PC-3 (cell line): ENCODE data around the gene TAOK1. TPM values are rescaled to one million over a fixed set of nuclear protein-coding genes. Genes with fewer than 3 reads are reported as not detected.

Source experiments
- ATAC-seq: fragments of 200-7000 bp; cut with Tn5 transposase; 2 replicates; pipeline ENCODE4 v1.9.1; 2020; ENCODE audit warnings: mild to moderate bottlenecking, moderate library complexity
- BruUV-seq: library from RNA; stranded (reverse); fragments of 400-500 nt; replicated peaks from 2 replicates; lab custom pipeline; 2021; lab: Mats Ljungman, UMichigan
- CTCF ChIA-PET: fragments of 300-600 bp; sonication (Branson Sonifier 250); formaldehyde crosslinking; loops from one replicate; lab custom pipeline; 2022; ENCODE audit warnings: antibody characterized with exemption; lab: Charles Lee
- POLR2A ChIA-PET: fragments of 300-600 bp; sonication (Branson Sonifier 250); formaldehyde crosslinking; loops from one replicate; lab custom pipeline; 2022; ENCODE audit warnings: antibody characterized with exemption; ENCODE audit not compliant: unreplicated experiment; lab: Charles Lee
- DNase-seq: peaks from one replicate; pipeline ENCODE4 v3.0.0-alpha.2; 2015
- H2AFZ ChIP-seq: fragments of 300-600 bp; sonication (generic); 2 replicates; pipeline ENCODE4 v1.6.0; 2016; ENCODE audit warnings: antibody characterized with exemption, low read length
- H3F3A ChIP-seq: fragments of 300-600 bp; sonication (generic); one replicate; pipeline ENCODE4 v1.6.0; 2017; ENCODE audit warnings: antibody characterized with exemption, low read length, control low read depth, mild to moderate bottlenecking; ENCODE audit not compliant: unreplicated experiment
- H3K27ac ChIP-seq: fragments of 300-600 bp; sonication (generic); 2 replicates; pipeline ENCODE4 v1.5.1; 2016; ENCODE audit warnings: mild to moderate bottlenecking, low read length
- H3K27me3 ChIP-seq: fragments of 300-600 bp; sonication (generic); 2 replicates; pipeline ENCODE4 v1.6.1; 2016; ENCODE audit warnings: low read length, mixed read lengths
- H3K36me3 ChIP-seq: fragments of 300-600 bp; sonication (generic); 2 replicates; pipeline ENCODE4 v1.6.1; 2016; ENCODE audit warnings: low read depth, mixed run types, low read length, mixed read lengths
- H3K4me1 ChIP-seq: fragments of 300-600 bp; sonication (generic); 2 replicates; pipeline ENCODE4 v1.5.1; 2016; ENCODE audit warnings: low read length; ENCODE audit not compliant: insufficient read depth
- H3K4me2 ChIP-seq: fragments of 300-600 bp; sonication (generic); 2 replicates; pipeline ENCODE4 v1.6.0; 2016; ENCODE audit warnings: low read length
- H3K4me3 ChIP-seq: fragments of 300-600 bp; sonication (generic); 2 replicates; pipeline ENCODE4 v1.5.1; 2016; ENCODE audit warnings: mild to moderate bottlenecking, low read length, mixed read lengths
- H3K79me2 ChIP-seq: fragments of 300-600 bp; sonication (generic); 2 replicates; pipeline ENCODE4 v1.6.1; 2017; ENCODE audit warnings: low read length, mixed read lengths
- H3K9ac ChIP-seq: fragments of 300-600 bp; sonication (generic); 2 replicates; pipeline ENCODE4 v1.6.0; 2016; ENCODE audit warnings: mild to moderate bottlenecking, low read length
- H3K9me2 ChIP-seq: fragments of 300-600 bp; sonication (generic); replicated peaks from 2 replicates; pipeline ENCODE4 v1.6.1; 2016; ENCODE audit warnings: mixed run types, low read length, mixed read lengths
- H3K9me3 ChIP-seq: fragments of 300-600 bp; sonication (generic); 2 replicates; pipeline ENCODE4 v1.6.1; 2016; ENCODE audit warnings: low read length, mixed read lengths
- H4K20me1 ChIP-seq: fragments of 300-600 bp; sonication (generic); 2 replicates; pipeline ENCODE4 v1.6.1; 2016; ENCODE audit warnings: low read length, mixed read lengths
- CTCF ChIP-seq: fragments of 300-600 bp; sonication (generic); conservative IDR thresholded peaks from 2 replicates; pipeline ENCODE4 v1.5.1; 2017; ENCODE audit warnings: antibody characterized with exemption, low read depth, mild to moderate bottlenecking, low read length
- EZH2 ChIP-seq: fragments of 300-600 bp; sonication (generic); IDR thresholded peaks from one replicate; pipeline ENCODE4 v1.6.1; 2017; ENCODE audit warnings: antibody characterized with exemption, mild to moderate bottlenecking, low read length; ENCODE audit not compliant: unreplicated experiment
- EZH2phosphoT487 ChIP-seq: fragments of 300-600 bp; sonication (generic); IDR thresholded peaks from 2 replicates; pipeline ENCODE4 v1.6.1; 2018; ENCODE audit warnings: mild to moderate bottlenecking, antibody characterized with exemption, low read length, borderline replicate concordance
- intact Hi-C: fragments of 100-400 bp; cut with micrococcal nuclease; formaldehyde crosslinking; loops from 2 replicates; pipeline ENCODE4 v1.9.0; 2023
- total RNA-seq: library from RNA; depleted of rRNA; stranded (reverse); fragments of >200 nt; gene quantifications from 2 replicates; pipeline ENCODE4 v1.2.3, GENCODE V29; 2014

The TAOK1 gene
- total RNA-seq, 1 experiment from 2014 or later = 17.3 TPM

GRCh38 chr17:29577385-29578211 lies 187.4 kb downstream of the TAOK1 start:
- no peak for ATAC-seq
- ChIA-PET POLR2A (no interaction called here), CTCF (interaction anchor here (0.7 kb wide), 1 partner anchor 40 kb away, joined by 4 read pairs; no protein-coding TSS in a partner anchor)
- no peak overlapping the region for H3K4me2 ChIP-seq
- no peak for DNase-seq
- no peaks in the 10 kb centered on the region for H3K4me1 ChIP-seq
- BruUV-seq = no TSS peak
- no peaks in the 10 kb centered on the region for H3K9me3 ChIP-seq
- no peak overlapping the region for H2AFZ ChIP-seq
- no peak overlapping the region for H3K4me3 ChIP-seq
- H3F3A ChIP-seq = no peaks in the 10 kb centered on the region
- H3K9me2 ChIP-seq = no peaks in the 10 kb centered on the region
- H4K20me1 ChIP-seq = no peaks in the 10 kb centered on the region
- TF ChIP-seq CTCF = no peak
- TF ChIP-seq EZH2phosphoT487 = no peak
- no peak for TF ChIP-seq EZH2
- no peak overlapping the region for H3K27ac ChIP-seq
- no peaks in the 10 kb centered on the region for H3K79me2 ChIP-seq
- H3K9ac ChIP-seq = no peak overlapping the region
- intact Hi-C loops = no loop called here
- H3K36me3 ChIP-seq = no peaks in the 10 kb centered on the region
- no peaks in the 10 kb centered on the region for H3K27me3 ChIP-seq

GRCh38 chr17:29578626-29579485 lies 188.7 kb downstream of the TAOK1 start:
- intact Hi-C loops = no loop called here
- Histone ChIP-seq H3K27ac (no peak overlapping the region), H3K4me3 (no peak overlapping the region), H4K20me1 (no peaks in the 10 kb centered on the region), H3K27me3 (no peaks in the 10 kb centered on the region), H2AFZ (no peak overlapping the region), H3K4me2 (no peak overlapping the region), H3F3A (no peaks in the 10 kb centered on the region), H3K9me3 (no peaks in the 10 kb centered on the region), H3K4me1 (no peaks in the 10 kb centered on the region), H3K9me2 (no peaks in the 10 kb centered on the region), H3K79me2 (no peaks in the 10 kb centered on the region), H3K36me3 (no peaks in the 10 kb centered on the region), H3K9ac (no peak overlapping the region)
- ChIA-PET POLR2A (no interaction called here), CTCF (interaction anchor here (1.0 kb wide), 1 partner anchor 12 kb away, joined by 4 read pairs; no protein-coding TSS in a partner anchor)
- no peak for TF ChIP-seq EZH2phosphoT487
- no peak for TF ChIP-seq EZH2
- TF ChIP-seq CTCF = no peak
- no peak for DNase-seq
- ATAC-seq = no peak
- BruUV-seq = no TSS peak
